G401 (cell line): ENCODE data around the gene GTF2IRD1. TPM values are rescaled to one million over a fixed set of nuclear protein-coding genes. Genes with fewer than 3 reads are reported as not detected.
A peak's percentile ranks its signal among the peaks of the same experiment; 100 is the strongest.

Experiments used
- DNase-seq: peaks from one replicate; pipeline ENCODE4 v3.0.0-alpha.2; 2015; ENCODE audit warnings: low spot score
- in situ Hi-C: cut with HindIII; loops from 2 replicates; pipeline ENCODE4 v1.10.0; 2016; ENCODE audit warnings: low sequenced_read_pairs, mixed read lengths
- total RNA-seq: library from RNA; depleted of rRNA; stranded (reverse); fragments of >200 nt; shearing (Covaris generic); gene quantifications from 2 replicates; pipeline ENCODE4 v1.2.3, GENCODE V29; 2014

GTF2IRD1 gene
- total RNA-seq, 1 experiment from 2014 or later: 28.3 TPM

GRCh38 chr7:74461970-74462706 lies 8.4 kb downstream of the GTF2IRD1 start:
- in situ Hi-C loops: no loop called here
- no peak for DNase-seq

GRCh38 chr7:74462707-74463100 lies 9.0 kb downstream of the GTF2IRD1 start:
- in situ Hi-C loops: no loop called here
- no peak for DNase-seq

- in situ Hi-C loops: no loop called here
- no peak for DNase-seq
Measured at GRCh38 chr7:74464931-74465886, 11.5 kb downstream of the GTF2IRD1 start.

DNA sequence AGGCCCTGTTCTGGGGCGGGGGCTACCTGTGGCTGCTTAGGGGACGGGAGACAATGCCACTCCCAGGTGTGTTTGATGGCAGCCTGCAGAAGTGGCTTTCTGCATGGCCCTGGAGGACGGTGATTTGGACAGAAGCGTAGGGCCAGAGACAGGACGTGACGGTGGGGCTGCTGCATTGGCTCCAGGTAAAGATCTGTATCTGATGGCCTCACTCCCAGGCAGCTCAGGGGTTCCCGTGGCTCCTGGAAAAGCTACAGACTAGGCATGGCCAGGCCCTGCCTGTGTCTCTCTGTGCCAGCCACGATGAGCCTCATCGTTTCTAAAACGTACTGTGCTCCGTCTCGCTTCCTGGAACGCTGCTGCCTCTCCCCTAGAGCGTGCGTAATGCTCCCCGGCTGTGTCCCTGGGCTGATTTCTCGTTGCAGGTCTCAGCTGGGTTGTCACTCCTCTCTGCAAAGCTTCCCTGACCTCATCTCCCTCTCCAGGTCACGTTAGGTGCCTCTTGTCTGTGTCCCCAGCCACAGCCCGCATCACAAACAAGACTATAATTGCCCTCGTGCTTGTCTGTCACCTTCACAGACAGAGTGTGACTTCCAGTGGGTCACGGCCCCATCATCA lies 12.6 kb downstream of the GTF2IRD1 start:
- in situ Hi-C loops: no loop called here

DNA sequence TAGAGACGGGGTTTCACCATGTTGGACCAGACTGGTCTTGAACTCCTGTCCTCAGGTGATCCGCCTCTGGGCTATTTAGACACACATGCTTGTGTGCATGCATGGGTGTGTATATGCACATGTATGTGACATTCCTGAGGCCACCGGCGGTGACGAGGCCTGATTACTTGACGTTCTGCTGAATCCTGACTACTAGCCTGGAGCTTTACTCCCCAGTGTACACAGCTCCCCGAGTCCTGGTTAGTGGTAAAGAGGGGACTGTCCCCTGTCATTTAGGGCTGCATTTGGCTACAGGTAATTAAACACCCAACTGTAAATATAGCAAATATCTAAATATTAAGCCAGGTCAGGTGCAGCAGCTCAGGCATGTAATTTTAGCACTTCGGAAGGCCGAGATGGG lies 14.2 kb downstream of the GTF2IRD1 start:
- no peak for DNase-seq
- in situ Hi-C loops: no loop called here

More for the DNA sequence above, 12.6 kb downstream of the GTF2IRD1 start:
- DNase-seq: peak; percentile 69

- DNase-seq: no peak
- in situ Hi-C loops: no loop called here
Measured at GRCh38 chr7:74470504-74470903, 16.8 kb downstream of the GTF2IRD1 start.

GRCh38 chr7:74473116-74473515 lies 19.4 kb downstream of the GTF2IRD1 start:
- in situ Hi-C loops: no loop called here
- no peak for DNase-seq

- DNase-seq: no peak
- in situ Hi-C loops: no loop called here
Measured at GRCh38 chr7:74474271-74474865, 20.7 kb downstream of the GTF2IRD1 start.

DNA sequence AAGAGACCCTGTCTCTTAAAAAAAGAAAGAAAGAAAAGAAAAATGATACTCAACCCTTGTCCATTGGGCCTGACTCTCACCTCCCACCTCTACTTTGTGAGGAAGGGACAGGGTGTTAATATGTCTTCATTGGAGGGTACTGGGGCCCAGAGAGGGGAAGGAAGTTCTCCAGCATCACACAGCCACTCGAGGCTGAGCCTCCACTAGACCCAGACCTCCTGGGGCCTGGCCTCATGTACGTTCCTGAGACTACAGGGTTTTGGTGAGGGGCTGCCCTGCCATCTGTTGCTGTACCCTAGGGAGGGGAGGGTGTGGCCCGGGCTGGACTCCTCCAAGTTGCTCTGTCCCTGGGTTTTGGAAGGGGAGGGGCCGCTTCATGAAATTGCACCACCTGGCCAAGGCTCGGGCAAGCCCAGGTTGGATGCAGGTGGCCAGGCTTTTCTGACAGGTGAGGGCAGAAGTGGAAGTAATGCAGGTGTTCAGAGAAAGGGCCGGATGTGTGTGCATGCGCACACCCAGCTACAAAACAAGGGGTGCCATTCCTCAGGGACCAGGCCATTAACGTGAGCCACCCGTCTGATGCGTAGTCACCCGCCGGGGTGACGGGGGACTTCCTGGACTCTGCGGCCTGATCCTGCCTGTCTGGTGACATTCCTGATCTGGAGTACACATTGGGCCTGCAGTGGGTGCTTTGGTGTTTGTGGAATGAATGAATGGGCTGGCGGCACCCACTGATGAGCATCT lies 21.7 kb downstream of the GTF2IRD1 start:
- in situ Hi-C loops: no loop called here
- no peak for DNase-seq

DNA sequence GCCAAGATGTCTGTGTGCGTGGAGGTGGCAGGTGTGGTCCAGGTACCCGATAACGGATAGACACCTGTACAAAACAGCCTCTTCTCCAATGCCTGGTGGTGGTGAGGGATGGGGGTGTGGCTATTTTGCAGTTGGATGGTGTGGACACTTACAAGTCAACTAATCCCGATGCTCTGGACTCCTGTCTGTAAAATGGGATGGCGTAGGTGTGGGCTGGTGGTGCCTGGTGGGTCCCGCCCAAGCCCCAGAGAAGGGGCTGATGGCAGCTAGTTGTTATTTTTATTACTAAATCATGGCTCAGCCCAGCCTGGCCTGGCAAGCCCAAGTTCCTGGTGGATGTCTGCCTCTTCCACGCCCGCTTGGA lies 22.3 kb downstream of the GTF2IRD1 start:
- DNase-seq: no peak
- in situ Hi-C loops: no loop called here

- in situ Hi-C loops: no loop called here
- DNase-seq: no peak
Measured at GRCh38 chr7:74476626-74477025, 22.9 kb downstream of the GTF2IRD1 start.

DNA sequence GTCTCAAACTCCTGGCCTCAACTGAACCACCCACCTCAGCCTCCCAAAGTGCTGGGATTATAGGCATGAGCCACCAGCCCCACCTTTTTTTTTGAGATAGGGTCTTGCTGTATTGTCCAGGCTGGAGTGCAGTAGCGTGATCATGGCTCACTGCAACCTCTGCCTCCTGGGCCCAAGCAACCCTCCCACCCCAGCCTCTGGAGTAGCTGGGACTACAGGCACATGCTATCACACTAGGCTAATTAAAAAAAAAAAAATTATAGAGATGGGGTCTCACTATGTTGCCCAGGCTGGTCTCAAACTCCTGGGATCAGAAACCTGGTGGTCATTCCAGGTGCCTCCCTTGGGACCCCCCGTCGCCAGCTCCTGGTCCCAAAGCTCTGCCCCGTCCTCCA lies 25.0 kb downstream of the GTF2IRD1 start:
- in situ Hi-C loops: no loop called here
- DNase-seq: no peak

DNA sequence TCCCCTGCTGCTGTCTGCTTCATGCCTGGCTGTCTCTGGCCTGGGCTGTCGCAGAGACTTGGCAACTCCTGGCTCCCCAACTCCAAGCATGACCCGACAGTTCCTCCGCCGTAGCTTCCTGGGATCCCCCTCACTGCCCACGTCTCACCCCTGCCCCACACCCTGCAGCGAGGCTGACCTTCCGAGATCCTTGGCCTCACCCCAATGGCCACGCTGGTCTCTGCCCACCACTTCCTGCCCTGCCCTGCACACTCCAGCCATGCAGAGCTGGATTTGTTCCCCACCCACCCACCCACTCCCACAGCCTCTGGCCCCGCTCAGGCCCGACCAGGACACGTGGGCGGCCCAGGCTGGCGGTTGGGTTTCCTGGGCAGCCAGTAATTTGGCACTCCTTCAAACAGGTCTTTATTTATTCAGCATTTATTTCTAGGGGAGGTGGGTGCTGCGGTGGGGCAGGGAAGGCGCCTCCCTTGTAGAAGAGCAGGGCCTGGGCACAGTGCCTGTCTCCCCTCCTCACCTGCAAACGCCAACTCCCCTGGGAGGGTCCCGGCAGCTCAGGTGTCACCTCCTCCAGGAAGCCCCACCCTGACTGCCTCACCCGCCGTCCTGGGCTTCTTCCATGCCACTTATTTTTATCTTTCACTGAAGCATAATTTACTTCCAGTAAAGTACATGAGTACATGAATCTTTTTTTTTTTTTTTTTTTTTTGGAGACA lies 25.5 kb downstream of the GTF2IRD1 start:
- in situ Hi-C loops: no loop called here
- DNase-seq: no peak

GRCh38 chr7:74479961-74480829 lies 26.5 kb downstream of the GTF2IRD1 start:
- in situ Hi-C loops: no loop called here
- peak; percentile 64 for DNase-seq

- DNase-seq: no peak
- in situ Hi-C loops: no loop called here
Measured at GRCh38 chr7:74480861-74481417, 27.2 kb downstream of the GTF2IRD1 start.

DNA sequence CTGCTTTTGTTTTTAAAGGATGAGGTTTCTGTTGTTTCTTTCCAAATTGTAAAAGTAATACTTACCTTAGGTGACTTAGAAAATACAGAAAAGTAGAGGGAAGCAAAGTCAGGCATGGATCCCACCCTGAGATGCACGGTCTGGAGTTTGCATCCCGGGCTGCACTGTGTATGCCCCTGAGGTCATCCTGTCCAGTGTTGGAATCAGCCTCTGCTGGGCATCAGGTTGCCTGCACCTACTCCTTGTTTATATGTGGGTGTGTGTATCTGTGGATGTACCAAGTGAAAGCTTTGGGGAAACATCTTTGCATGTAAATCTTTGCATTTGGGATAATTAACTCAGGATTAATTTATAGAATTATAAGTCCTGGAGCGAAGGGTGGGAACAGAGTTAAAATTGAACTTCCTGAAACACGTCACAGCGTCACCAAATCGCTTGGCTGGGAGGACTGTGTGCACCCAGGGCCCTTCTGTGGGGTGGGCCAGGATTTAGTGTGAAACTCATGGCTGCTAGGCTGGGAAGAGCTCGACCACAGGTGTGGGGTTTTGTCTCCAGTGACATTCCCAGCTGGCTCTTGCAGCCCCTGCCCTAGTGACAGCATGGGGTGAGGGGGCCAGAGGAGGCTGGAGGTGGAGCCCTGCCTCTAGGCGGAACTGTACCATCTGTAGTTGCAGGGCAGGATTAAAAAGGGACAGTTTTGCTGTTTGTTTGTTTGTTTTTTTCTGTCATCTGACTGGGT lies 27.9 kb downstream of the GTF2IRD1 start:
- in situ Hi-C loops: no loop called here
- DNase-seq: no peak

DNA sequence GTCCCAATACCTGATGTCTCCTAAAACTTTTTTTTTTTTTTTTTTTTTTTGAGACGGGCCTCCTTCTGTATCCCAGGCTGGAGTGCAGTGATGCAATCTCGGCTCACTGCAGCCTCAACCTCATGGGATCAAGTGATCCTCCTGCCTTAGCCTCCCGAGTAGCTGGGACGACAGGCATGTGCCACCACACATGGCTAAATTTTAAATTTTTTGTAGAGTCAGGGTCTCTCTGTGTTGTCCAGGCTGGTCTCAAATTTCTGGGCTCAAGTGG lies 28.4 kb downstream of the GTF2IRD1 start:
- in situ Hi-C loops: no loop called here
- DNase-seq: no peak
